Neural cell (in vitro differentiated cells): ENCODE measurements around the gene RERE.

Experiments used
- EP300 ChIP-seq: fragments of 450-650 bp; conservative IDR thresholded peaks from 2 replicates; pipeline ENCODE4 v1.6.1; 2014; ENCODE audit warnings: antibody characterized with exemption, mild to moderate bottlenecking, moderate library complexity; ENCODE audit not compliant: poor library complexity, severe bottlenecking
- EZH2 ChIP-seq: fragments of 200-600, 300-800 bp; shearing (Covaris generic), sonication (generic); IDR thresholded peaks from 2 replicates; pipeline ENCODE4 v1.6.1; 2014; ENCODE audit warnings: antibody characterized with exemption, low read length, borderline replicate concordance, mild to moderate bottlenecking; ENCODE audit not compliant: insufficient read depth, poor library complexity, severe bottlenecking
- POLR2AphosphoS5 ChIP-seq: IDR thresholded peaks from 2 replicates; pipeline ENCODE4 v1.6.1; 2012
- RAD21 ChIP-seq: fragments of 450-650 bp; conservative IDR thresholded peaks from 2 replicates; pipeline ENCODE4 v1.6.1; 2014; ENCODE audit warnings: antibody characterized with exemption, mild to moderate bottlenecking, moderate library complexity
- TAF1 ChIP-seq: IDR thresholded peaks from 2 replicates; pipeline ENCODE4 v1.6.1; 2012; ENCODE audit warnings: low read depth
- TF ChIP-seq, protein P1 (sequence below): fragments of 450-650 bp; IDR thresholded peaks from 2 replicates; pipeline ENCODE4 v1.5.1; 2014; ENCODE audit warnings: antibody characterized with exemption, mild to moderate bottlenecking, moderate library complexity; ENCODE audit not compliant: poor library complexity, severe bottlenecking

DNA sequence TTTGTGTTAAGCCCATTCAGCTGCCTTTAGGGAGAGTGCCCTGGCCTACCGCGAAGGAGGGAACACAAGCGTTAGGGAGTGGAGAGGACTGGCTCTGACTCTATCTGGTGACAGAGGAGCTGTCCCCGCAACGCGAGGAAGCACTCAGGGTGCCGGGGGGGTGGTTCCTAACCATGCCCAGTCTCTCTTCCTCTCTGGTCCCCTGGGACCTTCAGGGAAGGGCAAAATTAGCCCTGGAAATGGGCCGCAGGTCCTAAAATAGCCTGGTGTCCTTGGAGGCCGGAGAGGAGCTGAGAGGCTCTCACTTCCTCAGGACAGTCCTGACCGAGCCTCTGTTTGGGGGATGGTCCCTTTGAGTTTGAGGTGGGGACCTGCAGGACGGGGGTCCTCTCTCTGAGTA, 493.7 kb downstream of the RERE start:
- TF ChIP-seq, protein P1, sequence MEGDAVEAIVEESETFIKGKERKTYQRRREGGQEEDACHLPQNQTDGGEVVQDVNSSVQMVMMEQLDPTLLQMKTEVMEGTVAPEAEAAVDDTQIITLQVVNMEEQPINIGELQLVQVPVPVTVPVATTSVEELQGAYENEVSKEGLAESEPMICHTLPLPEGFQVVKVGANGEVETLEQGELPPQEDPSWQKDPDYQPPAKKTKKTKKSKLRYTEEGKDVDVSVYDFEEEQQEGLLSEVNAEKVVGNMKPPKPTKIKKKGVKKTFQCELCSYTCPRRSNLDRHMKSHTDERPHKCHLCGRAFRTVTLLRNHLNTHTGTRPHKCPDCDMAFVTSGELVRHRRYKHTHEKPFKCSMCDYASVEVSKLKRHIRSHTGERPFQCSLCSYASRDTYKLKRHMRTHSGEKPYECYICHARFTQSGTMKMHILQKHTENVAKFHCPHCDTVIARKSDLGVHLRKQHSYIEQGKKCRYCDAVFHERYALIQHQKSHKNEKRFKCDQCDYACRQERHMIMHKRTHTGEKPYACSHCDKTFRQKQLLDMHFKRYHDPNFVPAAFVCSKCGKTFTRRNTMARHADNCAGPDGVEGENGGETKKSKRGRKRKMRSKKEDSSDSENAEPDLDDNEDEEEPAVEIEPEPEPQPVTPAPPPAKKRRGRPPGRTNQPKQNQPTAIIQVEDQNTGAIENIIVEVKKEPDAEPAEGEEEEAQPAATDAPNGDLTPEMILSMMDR = no peak
- no peak for TF ChIP-seq EP300
- no peak for TF ChIP-seq EZH2
- no peak for TF ChIP-seq TAF1
- no peak for TF ChIP-seq RAD21
- no peak for TF ChIP-seq POLR2AphosphoS5
